ENCODE measurements around the gene SPAG8. TPM values are rescaled to one million over a fixed set of nuclear protein-coding genes. Genes with fewer than 3 reads are reported as not detected.

The SPAG8 gene
- total and polyA plus RNA-seq, 9 of the 15 experiments (the other 6 are each of a cell fraction or from before 2014, with no cell fraction given) = 0.03 to 0.47 (median 0.21) TPM

- no peak for TF ChIP-seq AFF4 (CRISPR knock-in tag; IDR thresholded peaks at IDR 0.05)
- TF ChIP-seq IFI16 (CRISPR knock-in tag; IDR thresholded peaks at IDR 0.05) = no peak
- no peak for TF ChIP-seq PHF8 (IDR thresholded peaks at IDR 0.05; ENCODE audit: borderline replicate concordance, low read length)
- no peak for TF ChIP-seq TSHZ1 (CRISPR knock-in tag; IDR thresholded peaks at IDR 0.05)
- TF ChIP-seq TRIM25 (IDR thresholded peaks at IDR 0.05; ENCODE audit: borderline replicate concordance) = no peak
- TF ChIP-seq TCF7L2 (IDR thresholded peaks at IDR 0.05; ENCODE audit: low read depth, low read length) = no peak
- TF ChIP-seq ZNF707 (CRISPR knock-in tag; conservative IDR thresholded peaks at IDR 0.05) = no peak
- TF ChIP-seq USF2 (CRISPR knock-in tag; IDR thresholded peaks at IDR 0.05) = peak; percentile 13; the same call in 1 of the 2 replicates
- TF ChIP-seq ZC3H4 (CRISPR knock-in tag; IDR thresholded peaks at IDR 0.05; ENCODE audit: borderline replicate concordance) = no peak
- 0 out of 4 replicates have a peak, but pooled peaks of 1 of the 2 experiments have one; percentile 23 for TF ChIP-seq HDAC1 (IDR thresholded peaks at IDR 0.05)
- TF ChIP-seq ZNF583 (CRISPR knock-in tag; IDR thresholded peaks at IDR 0.05) = no peak
- TF ChIP-seq CTBP1 (IDR thresholded peaks at IDR 0.05; ENCODE audit: borderline replicate concordance) = peak; percentile 33; the same call in 1 of the 2 replicates
- TF ChIP-seq NR4A1 (CRISPR knock-in tag; IDR thresholded peaks at IDR 0.05) = no peak
- no peak for TF ChIP-seq NR4A1 (tag; IDR thresholded peaks at IDR 0.05)
- TF ChIP-seq BCOR (IDR thresholded peaks at IDR 0.05) = no peak
- no peak for TF ChIP-seq ZBTB26 (CRISPR knock-in tag; IDR thresholded peaks at IDR 0.05)
- TF ChIP-seq ZNF57 (CRISPR knock-in tag; IDR thresholded peaks at IDR 0.05) = no peak
These were observed 13.2 kb downstream of the SPAG8 start (continued) for GRCh38 chr9:35798658-35799374.

All from K562 (cell line).